PFSK-1 (cell line): ENCODE measurements around the gene NRG3.

Source experiments
- POLR2AphosphoS5 ChIP-seq: IDR thresholded peaks from 2 replicates; pipeline ENCODE4 v1.6.1; 2012; ENCODE audit warnings: low read depth, mild to moderate bottlenecking, control low read depth, low read length, moderate library complexity
- TF ChIP-seq, protein P1 (sequence below), 2 experiments: IDR thresholded peaks; 2 replicates each; pipeline versions ENCODE4 v1.6.1 to v1.8.0; 2011 to 2012; ENCODE audit warnings: low read depth in 2 of 2, low read length in 2 of 2, control low read depth in 1 of 2, inconsistent platforms in 1 of 2, mild to moderate bottlenecking in 1 of 2, moderate library complexity in 1 of 2; ENCODE audit not compliant: insufficient read depth in 1 of 2

DNA sequence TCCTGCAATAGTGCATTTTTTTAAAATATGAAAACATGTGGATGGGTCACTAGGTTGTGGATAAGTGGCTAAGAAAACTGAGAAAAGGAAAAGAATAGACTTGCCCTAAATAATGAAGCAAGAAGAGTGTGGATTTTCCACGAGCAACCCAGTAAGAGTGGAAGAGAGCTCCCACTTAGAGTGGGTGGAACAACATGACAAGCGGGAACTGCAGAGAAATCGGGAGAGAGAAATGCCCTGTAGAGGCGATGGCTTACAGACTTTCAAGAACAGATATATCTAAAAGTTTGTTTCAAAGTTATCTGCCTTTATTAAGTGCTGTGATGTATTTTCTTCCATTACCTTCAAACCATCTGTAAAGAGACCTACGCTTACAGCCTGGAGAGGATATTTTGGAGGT, 26.1 kb upstream of the NRG3 start:
- TF ChIP-seq, protein P1, sequence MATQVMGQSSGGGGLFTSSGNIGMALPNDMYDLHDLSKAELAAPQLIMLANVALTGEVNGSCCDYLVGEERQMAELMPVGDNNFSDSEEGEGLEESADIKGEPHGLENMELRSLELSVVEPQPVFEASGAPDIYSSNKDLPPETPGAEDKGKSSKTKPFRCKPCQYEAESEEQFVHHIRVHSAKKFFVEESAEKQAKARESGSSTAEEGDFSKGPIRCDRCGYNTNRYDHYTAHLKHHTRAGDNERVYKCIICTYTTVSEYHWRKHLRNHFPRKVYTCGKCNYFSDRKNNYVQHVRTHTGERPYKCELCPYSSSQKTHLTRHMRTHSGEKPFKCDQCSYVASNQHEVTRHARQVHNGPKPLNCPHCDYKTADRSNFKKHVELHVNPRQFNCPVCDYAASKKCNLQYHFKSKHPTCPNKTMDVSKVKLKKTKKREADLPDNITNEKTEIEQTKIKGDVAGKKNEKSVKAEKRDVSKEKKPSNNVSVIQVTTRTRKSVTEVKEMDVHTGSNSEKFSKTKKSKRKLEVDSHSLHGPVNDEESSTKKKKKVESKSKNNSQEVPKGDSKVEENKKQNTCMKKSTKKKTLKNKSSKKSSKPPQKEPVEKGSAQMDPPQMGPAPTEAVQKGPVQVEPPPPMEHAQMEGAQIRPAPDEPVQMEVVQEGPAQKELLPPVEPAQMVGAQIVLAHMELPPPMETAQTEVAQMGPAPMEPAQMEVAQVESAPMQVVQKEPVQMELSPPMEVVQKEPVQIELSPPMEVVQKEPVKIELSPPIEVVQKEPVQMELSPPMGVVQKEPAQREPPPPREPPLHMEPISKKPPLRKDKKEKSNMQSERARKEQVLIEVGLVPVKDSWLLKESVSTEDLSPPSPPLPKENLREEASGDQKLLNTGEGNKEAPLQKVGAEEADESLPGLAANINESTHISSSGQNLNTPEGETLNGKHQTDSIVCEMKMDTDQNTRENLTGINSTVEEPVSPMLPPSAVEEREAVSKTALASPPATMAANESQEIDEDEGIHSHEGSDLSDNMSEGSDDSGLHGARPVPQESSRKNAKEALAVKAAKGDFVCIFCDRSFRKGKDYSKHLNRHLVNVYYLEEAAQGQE (IDR thresholded peaks at IDR 0.05; ENCODE audit: insufficient read depth in 1 of 2, low read depth in 2 of 2, low read length in 2 of 2): no peak
- no peak for TF ChIP-seq POLR2AphosphoS5
